ENCODE data around the gene CDHR1.

DNA sequence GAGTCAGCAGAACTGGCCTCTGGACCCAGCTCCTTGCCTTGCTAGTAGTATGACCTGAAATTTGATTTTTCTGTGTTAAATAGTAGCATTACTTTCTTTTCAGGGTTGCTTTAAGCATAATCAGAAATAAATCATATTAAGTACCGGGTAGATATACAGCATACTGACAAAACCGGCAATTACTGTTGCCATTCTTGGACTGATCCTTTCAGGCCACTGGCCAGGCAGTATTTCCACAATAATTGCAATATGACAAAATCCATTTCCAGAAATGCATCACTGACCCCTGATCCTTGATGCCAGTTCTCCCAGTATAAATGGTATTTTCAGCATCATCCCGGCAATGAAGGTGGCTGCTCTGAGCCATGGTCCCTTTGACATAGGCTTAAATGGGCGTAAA, 40.1 kb downstream of the CDHR1 start:
- TF ChIP-seq, protein P1, sequence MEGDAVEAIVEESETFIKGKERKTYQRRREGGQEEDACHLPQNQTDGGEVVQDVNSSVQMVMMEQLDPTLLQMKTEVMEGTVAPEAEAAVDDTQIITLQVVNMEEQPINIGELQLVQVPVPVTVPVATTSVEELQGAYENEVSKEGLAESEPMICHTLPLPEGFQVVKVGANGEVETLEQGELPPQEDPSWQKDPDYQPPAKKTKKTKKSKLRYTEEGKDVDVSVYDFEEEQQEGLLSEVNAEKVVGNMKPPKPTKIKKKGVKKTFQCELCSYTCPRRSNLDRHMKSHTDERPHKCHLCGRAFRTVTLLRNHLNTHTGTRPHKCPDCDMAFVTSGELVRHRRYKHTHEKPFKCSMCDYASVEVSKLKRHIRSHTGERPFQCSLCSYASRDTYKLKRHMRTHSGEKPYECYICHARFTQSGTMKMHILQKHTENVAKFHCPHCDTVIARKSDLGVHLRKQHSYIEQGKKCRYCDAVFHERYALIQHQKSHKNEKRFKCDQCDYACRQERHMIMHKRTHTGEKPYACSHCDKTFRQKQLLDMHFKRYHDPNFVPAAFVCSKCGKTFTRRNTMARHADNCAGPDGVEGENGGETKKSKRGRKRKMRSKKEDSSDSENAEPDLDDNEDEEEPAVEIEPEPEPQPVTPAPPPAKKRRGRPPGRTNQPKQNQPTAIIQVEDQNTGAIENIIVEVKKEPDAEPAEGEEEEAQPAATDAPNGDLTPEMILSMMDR (IDR thresholded peaks at IDR 0.05), result no peak
- no peak for TF ChIP-seq GATA2 (CRISPR knock-in tag; IDR thresholded peaks at IDR 0.05)
- no peak for TF ChIP-seq TAF1 (IDR thresholded peaks at IDR 0.05; ENCODE audit: borderline replicate concordance, low read depth, low read length)
- TF ChIP-seq, protein P2, sequence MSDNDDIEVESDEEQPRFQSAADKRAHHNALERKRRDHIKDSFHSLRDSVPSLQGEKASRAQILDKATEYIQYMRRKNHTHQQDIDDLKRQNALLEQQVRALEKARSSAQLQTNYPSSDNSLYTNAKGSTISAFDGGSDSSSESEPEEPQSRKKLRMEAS (IDR thresholded peaks at IDR 0.05; ENCODE audit: low read depth), result no peak
- no peak for TF ChIP-seq SIN3A (IDR thresholded peaks at IDR 0.05; ENCODE audit: borderline replicate concordance, low read depth, low read length)
- no peak for TF ChIP-seq EZH2phosphoT487 (IDR thresholded peaks at IDR 0.05; ENCODE audit: borderline replicate concordance, low read depth)
- TF ChIP-seq FOXM1 (IDR thresholded peaks at IDR 0.05; ENCODE audit: low read depth), result no peak

All from SK-N-SH (cell line).